Prostate gland (tissue), 2 donors: Measurements from ENCODE around the gene MRAP.

Source experiments
- CTCF ChIP-seq, 4 experiments: fragments of 200-600 bp in 2 of 4; fragments of 450-650 bp in 2 of 4; sonication (generic) in 2 of 4; IDR thresholded peaks; 1 replicate in 3 of 4; 2 replicates in 1 of 4; pipeline ENCODE4 v1.5.1; 2016 to 2019; ENCODE audit warnings: antibody characterized with exemption in 4 of 4, mild to moderate bottlenecking in 2 of 4, moderate library complexity in 2 of 4
- POLR2A ChIP-seq: fragments of 450-650 bp; IDR thresholded peaks from one replicate; pipeline ENCODE4 v1.6.1; 2016; ENCODE audit warnings: antibody characterized with exemption, mild to moderate bottlenecking
- POLR2AphosphoS5 ChIP-seq: sonication (generic); formaldehyde crosslinking; IDR thresholded peaks from one replicate; pipeline ENCODE4 v1.6.1; 2017; ENCODE audit warnings: antibody characterized with exemption

DNA sequence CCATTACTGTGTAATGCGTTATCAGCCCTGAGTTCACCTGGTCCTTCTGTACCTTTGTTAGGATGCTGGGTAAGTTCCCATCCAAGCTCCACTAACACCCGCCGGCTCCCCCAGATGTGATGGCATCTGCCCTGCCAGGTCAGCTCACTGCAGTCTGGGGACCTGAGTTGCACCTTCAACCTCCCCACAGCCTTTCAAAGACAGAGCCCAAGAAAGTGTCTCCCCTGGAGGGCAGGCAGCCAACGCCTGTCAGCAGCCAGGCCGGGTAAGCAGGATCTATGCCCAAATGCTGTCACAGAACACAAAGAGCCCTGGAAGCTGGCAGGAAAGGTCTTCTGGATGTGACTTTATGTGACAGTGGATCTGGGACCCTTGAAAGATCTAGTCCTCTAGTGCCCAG lies 13.7 kb downstream of the MRAP start:
- TF ChIP-seq CTCF (IDR thresholded peaks at IDR 0.05) (no peak), POLR2A (no peak), POLR2AphosphoS5 (no peak)
